HG03039 (cell line): Measurements from ENCODE around the gene PRDM7.
"Not testable (repeated sequence)": the region's sequence is repeated elsewhere in the genome, so short reads cannot be mapped to it uniquely, and the experiment has no call there.

Source experiments
- ATAC-seq: cut with Tn5 transposase; IDR thresholded peaks from one replicate; pipeline ENCODE4 v1.9.1; 2021; ENCODE audit warnings: mild to moderate bottlenecking, moderate library complexity; ENCODE audit not compliant: unreplicated experiment

The PRDM7 gene

DNA sequence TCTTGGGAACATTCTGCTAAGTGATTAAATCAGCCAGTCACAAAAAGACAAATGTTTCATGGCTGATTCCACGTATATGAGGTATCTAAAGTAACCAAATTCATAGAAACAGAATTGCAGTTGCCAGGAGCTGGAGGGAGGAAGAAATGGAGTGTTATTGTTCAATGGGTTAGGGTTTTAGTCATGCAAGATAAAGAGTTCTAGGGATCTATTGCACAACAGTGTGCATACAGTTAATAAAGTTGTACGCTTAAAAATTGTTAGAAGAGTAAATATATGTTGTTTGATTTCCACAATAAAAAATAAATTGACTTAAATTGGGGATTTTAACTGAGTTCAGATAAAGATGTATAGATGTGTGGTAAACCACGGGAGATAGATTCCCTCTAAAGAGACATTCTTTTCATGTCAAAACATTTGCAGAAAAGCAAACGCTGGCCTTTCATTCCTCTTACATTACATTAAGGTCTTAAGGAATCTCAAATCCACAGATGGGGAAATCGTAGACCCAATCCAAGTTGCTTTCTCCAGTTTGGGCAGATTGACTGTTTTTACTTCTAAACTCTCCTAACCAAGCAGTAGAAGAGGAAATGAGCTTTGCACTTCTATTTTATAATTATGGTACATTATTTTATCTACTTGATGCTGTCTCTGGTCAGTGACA lies 4.6 kb downstream of the PRDM7 start:
- ATAC-seq, result no peak

GRCh38 chr16:90070440-90070839 lies 6.7 kb downstream of the PRDM7 start:
- no peak for ATAC-seq

GRCh38 chr16:90061437-90061836 lies 15.7 kb downstream of the PRDM7 start:
- no peak for ATAC-seq

GRCh38 chr16:90057738-90058173 lies 19.4 kb downstream of the PRDM7 start:
- no peak for ATAC-seq

DNA sequence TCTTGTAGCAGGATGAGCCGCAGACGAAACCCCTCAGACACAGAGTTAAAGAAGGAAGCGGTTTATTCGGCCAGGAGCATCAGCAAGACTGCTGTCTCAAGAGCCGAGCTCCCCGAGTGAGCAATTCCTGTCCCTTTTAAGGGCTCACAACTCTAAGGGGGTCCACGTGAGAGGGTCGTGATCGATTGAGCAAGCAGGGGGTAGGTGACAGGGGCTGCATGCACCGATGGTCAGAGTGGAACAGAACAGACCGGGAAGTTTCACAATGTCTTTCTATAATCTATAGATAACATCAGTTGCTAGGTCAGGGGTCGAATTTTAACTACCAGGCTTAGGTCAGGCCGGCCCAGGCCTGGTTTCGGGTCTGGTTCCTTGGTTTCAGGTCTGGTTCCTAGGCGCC lies 20.6 kb downstream of the PRDM7 start:
- not testable (repeated sequence) for ATAC-seq

- ATAC-seq, result no peak
These were observed 21.8 kb downstream of the PRDM7 start for GRCh38 chr16:90055371-90055770.

GRCh38 chr16:90054554-90054953 lies 22.6 kb downstream of the PRDM7 start:
- no peak for ATAC-seq

GRCh38 chr16:90053902-90054500 lies 23.1 kb downstream of the PRDM7 start:
- ATAC-seq, result no peak

DNA sequence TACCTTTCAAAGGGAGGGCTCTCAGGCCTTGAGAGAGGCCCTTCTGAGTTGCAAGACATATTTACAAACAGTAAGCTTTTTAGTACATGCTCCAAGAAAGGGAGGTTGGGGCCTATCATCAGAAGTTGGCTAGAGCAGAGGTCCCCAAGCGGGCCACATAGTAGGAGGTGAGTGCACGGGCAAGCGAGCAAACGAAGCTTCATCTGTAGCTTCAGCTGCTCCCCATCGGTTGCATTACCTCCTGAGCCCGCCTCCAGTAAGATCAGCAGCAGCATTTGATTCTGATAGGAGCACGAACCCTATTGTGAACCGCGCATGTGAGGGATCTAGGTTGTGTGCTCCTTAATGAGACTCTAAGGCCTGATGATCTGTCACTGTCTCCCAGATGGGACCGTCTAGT lies 26.2 kb downstream of the PRDM7 start:
- no peak for ATAC-seq

DNA sequence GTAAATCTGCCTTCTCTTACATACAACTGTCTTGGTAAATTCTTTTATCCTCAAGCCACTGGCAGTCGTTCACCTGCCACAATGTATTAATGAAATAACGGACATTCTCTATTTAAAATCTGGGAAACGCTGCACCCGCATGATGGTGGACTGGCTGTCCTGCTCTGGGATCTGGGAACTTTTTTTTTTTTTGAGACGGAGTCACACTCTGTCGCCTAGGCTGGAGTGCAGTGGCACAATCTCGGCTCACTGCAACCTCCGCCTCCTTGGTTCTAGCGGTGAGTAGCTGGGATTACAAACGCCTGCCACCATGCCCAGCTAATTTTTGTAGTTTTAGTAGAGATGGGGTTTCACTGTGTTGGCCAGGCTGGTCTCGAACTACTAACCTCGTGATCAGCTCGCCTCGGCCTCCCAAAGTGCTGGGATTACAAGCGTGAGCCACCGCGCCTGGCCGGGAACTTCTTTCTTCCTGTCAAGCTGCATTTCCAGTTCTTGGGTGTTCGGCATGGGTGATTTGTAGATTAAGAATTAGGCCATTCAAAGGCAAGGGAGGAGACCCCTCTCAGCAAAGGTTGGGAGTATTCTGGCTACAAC lies 28.3 kb downstream of the PRDM7 start:
- no peak for ATAC-seq

- no peak for ATAC-seq
These were observed 28.8 kb downstream of the PRDM7 start for GRCh38 chr16:90048347-90048722.

DNA sequence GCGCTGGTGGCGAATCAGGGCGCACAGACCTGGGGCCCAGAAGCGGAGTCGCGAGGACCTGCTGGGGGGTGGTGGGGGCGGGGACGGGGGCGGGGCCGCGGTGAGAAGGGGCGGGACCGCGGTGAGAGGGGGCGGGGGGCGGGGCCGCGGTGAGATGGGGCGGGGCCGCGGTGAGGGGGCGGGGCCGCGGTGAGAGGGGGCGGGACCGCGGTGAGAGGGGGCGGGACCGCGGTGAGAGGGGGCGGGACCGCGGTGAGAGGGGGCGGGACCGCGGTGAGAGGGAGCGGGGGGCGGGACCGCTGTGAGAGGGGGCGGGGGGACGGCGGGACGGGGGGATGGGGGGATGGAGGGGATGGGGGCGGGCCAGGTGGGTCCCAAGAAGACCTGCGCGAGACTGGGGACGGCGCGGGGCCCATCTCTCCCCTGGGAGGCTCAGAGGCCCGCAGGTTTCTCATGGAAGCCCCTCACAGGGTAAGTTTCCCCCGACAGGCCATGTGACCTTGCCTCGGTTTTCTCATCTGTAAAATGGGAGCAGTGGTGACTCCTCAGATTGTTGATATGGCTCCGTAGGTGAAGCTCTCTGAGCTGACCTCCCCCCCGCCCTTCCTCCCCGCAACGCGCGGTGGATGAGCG lies 29.3 kb downstream of the PRDM7 start:
- no peak for ATAC-seq

GRCh38 chr16:90046971-90047713 lies 30.0 kb downstream of the PRDM7 start:
- no peak for ATAC-seq

DNA sequence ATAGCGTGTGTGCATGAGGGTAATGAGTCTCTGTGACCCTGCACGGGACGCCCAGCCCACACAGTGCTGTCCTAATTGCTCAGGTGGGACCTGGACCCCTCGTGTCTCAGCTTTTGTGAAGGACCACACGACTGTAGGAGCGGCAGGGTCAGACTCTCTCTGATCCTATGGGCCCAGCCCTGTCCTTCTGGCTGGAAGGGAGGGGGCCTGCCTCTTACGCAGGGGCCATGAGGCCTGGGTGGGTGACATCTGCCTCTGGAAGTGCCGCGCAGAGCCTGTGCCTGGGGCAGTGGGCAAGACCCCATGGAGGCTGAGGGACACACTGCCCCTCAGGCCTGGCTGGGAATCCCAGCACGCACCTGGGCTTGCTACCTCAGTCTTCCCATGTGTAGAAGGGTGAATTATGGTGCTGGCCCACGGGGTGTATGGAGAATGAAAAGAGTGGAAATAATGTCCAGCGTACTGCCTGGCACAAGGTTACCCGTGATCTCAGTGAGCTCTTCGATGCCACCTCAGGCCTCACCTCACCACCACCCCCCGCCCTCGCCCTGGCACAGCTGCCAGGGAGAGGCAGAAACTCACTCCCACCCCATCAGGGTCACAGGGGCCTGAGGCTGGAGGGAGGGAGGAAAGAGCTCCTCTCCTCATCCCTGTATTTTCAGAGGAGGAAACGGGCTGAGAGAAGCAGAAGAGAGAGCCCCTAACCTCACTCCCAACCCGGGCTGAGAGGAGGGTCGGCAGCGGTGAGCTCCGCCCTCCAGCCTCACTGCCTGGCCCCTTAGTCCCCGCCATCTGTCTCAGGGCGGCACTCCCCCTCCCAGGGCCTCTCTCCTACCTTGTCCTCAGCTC lies 30.8 kb downstream of the PRDM7 start:
- no peak for ATAC-seq

DNA sequence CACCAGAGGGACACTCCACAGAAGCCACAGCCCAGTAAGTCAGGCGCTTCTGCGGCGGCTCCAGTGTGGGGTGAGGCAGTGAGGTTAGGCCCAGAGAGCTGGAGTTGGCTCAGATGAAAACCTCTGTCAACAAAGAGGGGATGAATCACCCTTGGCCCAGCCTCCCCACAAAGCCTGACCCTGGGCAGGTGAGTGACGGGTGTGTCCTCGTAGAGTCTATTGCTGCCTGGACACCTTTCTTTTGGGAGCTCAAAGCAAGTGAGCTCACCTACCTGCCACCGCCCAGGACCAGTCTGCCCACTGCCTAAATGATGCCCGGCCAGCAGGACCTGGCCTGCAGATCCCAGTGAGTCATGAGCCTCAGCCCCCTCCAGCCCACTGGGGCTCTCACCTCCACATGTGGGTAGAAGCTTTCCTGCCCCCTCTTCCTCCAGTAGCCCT lies 33.0 kb downstream of the PRDM7 start:
- ATAC-seq, result no peak

GRCh38 chr16:90043526-90043925 lies 33.6 kb downstream of the PRDM7 start:
- ATAC-seq, result no peak

DNA sequence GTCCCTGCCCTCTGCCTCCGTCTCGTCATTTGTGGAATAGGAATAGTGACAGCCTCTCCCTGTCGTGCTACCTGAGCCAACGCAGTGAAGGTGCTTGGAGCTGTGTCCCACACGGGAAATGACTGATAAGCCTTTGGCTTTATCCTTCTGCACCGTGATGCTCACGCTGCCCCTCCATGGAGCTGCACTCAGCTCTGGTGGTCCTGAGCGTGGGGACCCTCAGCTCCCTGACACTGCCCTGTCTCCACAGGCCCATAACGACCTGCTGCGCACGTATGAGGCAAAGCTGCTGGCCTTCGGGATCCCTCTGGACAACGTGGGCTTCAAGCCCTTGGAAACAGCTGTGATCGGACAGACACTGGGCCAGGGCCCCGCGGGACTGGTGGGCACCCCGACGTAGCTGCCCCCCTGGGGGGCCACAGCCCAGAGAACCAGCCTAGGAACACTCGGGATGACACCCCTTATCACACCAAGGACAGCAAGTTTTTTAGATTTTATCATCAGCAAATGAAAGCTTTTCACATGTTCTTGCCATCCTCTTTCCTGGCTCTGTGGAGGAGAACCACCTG lies 34.1 kb downstream of the PRDM7 start:
- no peak for ATAC-seq

DNA sequence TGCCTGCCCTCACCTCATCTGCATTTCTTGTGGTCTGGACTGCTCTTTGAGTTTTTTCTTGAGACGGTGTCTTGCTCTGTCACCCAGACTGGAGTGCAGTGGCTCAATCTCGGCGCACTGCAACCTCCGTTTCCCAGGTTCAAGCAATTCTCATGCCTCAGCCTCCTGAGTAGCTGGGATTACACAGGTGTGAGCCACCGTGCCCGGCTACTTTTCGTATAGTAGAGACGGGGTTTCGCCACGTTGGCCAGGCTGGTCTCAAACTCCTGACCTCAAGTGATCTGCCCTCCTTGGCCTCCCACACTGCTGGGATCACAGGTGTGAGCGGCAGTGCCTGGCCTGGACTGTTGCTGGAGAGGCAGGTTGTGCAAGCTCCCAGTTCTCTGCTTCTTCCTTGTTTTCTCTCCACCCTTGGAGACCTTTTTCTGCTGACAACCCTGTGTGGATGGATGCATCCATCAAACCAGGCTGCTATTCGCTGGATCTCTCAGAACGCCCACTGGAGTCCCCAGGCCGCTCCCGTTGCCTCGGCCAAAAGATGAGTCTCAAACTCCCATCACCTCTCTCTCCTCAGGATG lies 35.1 kb downstream of the PRDM7 start:
- ATAC-seq, result no peak

- no peak for ATAC-seq
These were observed 36.7 kb downstream of the PRDM7 start for GRCh38 chr16:90040152-90041023.
